Loucy (cell line): Measurements from ENCODE around the gene AGBL3.

Source experiments
- H2AFZ ChIP-seq: fragments of 200-600 bp; sonication (generic); 2 replicates; pipeline ENCODE4 v1.6.0; 2016; ENCODE audit warnings: antibody characterized with exemption, mild to moderate bottlenecking, low read length, moderate library complexity
- H3F3A ChIP-seq: fragments of 200-600 bp; 2 replicates; pipeline ENCODE4 v1.6.0; 2016; ENCODE audit warnings: antibody characterized with exemption, low read depth, mild to moderate bottlenecking
- H3K27me3 ChIP-seq: fragments of 200-600 bp; sonication (generic); 2 replicates; pipeline ENCODE4 v1.6.1; 2014; ENCODE audit warnings: low read length, mild to moderate bottlenecking; ENCODE audit not compliant: insufficient read depth, poor library complexity, severe bottlenecking
- H3K36me3 ChIP-seq: fragments of 200-600 bp; sonication (generic); 2 replicates; pipeline ENCODE4 v1.6.1; 2016; ENCODE audit warnings: low read length; ENCODE audit not compliant: insufficient read depth
- H3K4me1 ChIP-seq: fragments of 200-600 bp; sonication (generic); 2 replicates; pipeline ENCODE4 v1.5.1; 2014; ENCODE audit warnings: low read length, mild to moderate bottlenecking; ENCODE audit not compliant: insufficient read depth, poor library complexity, severe bottlenecking
- H3K4me2 ChIP-seq: fragments of 200-600 bp; sonication (generic); 2 replicates; pipeline ENCODE4 v1.6.0; 2014; ENCODE audit warnings: antibody characterized with exemption, low read length, low read depth, mild to moderate bottlenecking; ENCODE audit not compliant: poor library complexity, severe bottlenecking
- H3K4me3 ChIP-seq: fragments of 200-600 bp; sonication (generic); 2 replicates; pipeline ENCODE4 v1.5.1; 2014; ENCODE audit warnings: low read length, mild to moderate bottlenecking, mixed read lengths; ENCODE audit not compliant: poor library complexity, severe bottlenecking
- H3K79me2 ChIP-seq: fragments of 200-600 bp; sonication (generic); 2 replicates; pipeline ENCODE4 v1.6.1; 2014; ENCODE audit warnings: low read length; ENCODE audit not compliant: insufficient read depth
- H3K9ac ChIP-seq: fragments of 200-600 bp; sonication (generic); 2 replicates; pipeline ENCODE4 v1.6.0; 2014; ENCODE audit warnings: mild to moderate bottlenecking, low read depth, low read length, moderate library complexity; ENCODE audit not compliant: poor library complexity, severe bottlenecking
- H3K9me2 ChIP-seq: fragments of 200-600 bp; sonication (generic); replicated peaks from 2 replicates; pipeline ENCODE4 v1.6.1; 2016; ENCODE audit warnings: low read depth, low read length, mixed read lengths
- H3K9me3 ChIP-seq: fragments of 200-600 bp; sonication (generic); 2 replicates; pipeline ENCODE4 v1.6.1; 2014; ENCODE audit warnings: mild to moderate bottlenecking, antibody characterized with exemption, low read length, low read depth; ENCODE audit not compliant: insufficient read depth
- H4K20me1 ChIP-seq: fragments of 200-600 bp; sonication (generic); 2 replicates; pipeline ENCODE4 v1.6.0; 2014; ENCODE audit warnings: antibody characterized with exemption, low read length, mild to moderate bottlenecking; ENCODE audit not compliant: insufficient read depth, poor library complexity, severe bottlenecking
- EZH2phosphoT487 ChIP-seq: fragments of 200-600 bp; IDR thresholded peaks from 2 replicates; pipeline ENCODE4 v1.6.1; 2018; ENCODE audit warnings: antibody characterized with exemption, mild to moderate bottlenecking, moderate library complexity, borderline replicate concordance
- TF ChIP-seq, protein P1 (sequence below): fragments of 200-600 bp; sonication (generic); conservative IDR thresholded peaks from 2 replicates; pipeline ENCODE4 v1.5.1; 2014; ENCODE audit warnings: mild to moderate bottlenecking, antibody characterized with exemption, low read length

The AGBL3 gene

DNA sequence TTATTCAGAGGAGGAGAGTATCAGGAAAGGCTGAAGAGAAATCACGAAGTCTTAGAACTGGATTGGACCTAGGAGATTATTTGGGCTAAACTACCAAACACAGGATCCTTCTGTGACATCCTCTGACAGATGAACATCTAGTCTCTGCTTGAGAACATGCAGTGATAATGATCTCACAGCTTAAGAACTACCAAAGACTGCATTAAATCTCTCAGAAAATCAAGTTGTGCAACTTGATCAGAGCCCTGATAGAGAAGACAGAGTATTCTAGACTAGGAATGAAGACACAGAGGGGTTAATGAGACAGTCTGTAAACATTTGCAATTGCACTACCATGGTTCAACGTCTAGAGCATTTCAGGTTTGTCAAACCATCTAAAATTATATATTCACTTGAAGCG, 37.1 kb upstream of the AGBL3 start:
- no peaks in the 10 kb centered on the region for H3K36me3 ChIP-seq
- no peak overlapping the region for H3K9ac ChIP-seq
- H3K9me2 ChIP-seq = no peaks in the 10 kb centered on the region
- H3K27me3 ChIP-seq = no peaks in the 10 kb centered on the region
- no peak overlapping the region for H3K4me2 ChIP-seq
- H3F3A ChIP-seq = no peaks in the 10 kb centered on the region
- no peaks in the 10 kb centered on the region for H3K4me1 ChIP-seq
- no peaks in the 10 kb centered on the region for H4K20me1 ChIP-seq
- no peak overlapping the region for H2AFZ ChIP-seq
- no peaks in the 10 kb centered on the region for H3K9me3 ChIP-seq
- H3K4me3 ChIP-seq = no peak overlapping the region
- no peak for TF ChIP-seq EZH2phosphoT487
- TF ChIP-seq, protein P1, sequence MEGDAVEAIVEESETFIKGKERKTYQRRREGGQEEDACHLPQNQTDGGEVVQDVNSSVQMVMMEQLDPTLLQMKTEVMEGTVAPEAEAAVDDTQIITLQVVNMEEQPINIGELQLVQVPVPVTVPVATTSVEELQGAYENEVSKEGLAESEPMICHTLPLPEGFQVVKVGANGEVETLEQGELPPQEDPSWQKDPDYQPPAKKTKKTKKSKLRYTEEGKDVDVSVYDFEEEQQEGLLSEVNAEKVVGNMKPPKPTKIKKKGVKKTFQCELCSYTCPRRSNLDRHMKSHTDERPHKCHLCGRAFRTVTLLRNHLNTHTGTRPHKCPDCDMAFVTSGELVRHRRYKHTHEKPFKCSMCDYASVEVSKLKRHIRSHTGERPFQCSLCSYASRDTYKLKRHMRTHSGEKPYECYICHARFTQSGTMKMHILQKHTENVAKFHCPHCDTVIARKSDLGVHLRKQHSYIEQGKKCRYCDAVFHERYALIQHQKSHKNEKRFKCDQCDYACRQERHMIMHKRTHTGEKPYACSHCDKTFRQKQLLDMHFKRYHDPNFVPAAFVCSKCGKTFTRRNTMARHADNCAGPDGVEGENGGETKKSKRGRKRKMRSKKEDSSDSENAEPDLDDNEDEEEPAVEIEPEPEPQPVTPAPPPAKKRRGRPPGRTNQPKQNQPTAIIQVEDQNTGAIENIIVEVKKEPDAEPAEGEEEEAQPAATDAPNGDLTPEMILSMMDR = no peak
- H3K79me2 ChIP-seq = no peaks in the 10 kb centered on the region

DNA sequence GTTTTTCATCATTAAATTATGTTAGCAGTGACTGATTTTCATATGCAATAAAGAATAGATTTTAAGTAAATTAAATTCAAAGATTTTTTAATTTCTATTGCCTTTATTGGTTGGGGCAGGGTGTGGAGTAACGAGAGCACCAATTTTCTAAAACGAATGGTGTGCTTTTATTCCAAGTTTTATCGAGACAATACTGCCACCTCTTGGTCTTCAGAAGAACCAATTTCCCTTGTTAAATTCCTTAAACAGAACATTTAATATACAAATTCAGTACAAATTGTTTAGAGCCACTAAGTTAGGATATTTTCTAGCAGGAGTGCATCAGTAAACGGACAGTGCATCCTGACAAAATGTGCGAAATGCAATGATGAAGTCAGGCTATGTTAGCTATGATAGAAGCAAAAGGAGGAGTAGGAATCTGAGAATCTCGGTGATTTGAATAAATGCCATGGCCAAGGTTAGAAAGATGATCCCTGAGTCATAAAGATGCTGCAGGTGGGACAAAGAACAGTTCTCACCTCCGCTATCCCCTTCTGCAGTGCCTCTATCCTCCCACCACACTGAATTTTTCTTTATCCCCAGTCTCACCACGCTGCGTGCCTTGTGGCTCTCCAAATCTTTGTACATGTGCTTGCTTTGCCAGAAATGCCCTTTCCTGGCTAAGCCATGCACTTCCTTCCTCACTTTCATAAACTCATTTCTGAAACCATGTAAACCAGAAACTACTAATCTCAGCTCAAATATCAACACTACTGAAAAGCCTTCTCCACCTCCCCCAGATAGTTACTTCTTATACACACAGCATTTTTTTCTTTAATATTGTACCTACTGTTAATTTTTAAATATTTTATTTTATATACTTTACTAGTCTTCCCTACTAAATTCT, 31.9 kb upstream of the AGBL3 start:
- Histone ChIP-seq H3K79me2 (no peaks in the 10 kb centered on the region), H2AFZ (no peak overlapping the region), H3K9ac (no peak overlapping the region), H3K27me3 (no peaks in the 10 kb centered on the region), H3K9me2 (no peaks in the 10 kb centered on the region), H3K4me1 (no peaks in the 10 kb centered on the region), H3F3A (no peaks in the 10 kb centered on the region), H4K20me1 (no peaks in the 10 kb centered on the region), H3K4me2 (no peak overlapping the region), H3K9me3 (no peaks in the 10 kb centered on the region), H3K36me3 (no peaks in the 10 kb centered on the region), H3K4me3 (no peak overlapping the region)
- no peak for TF ChIP-seq EZH2phosphoT487
- TF ChIP-seq, protein P1 = peak; percentile 71

DNA sequence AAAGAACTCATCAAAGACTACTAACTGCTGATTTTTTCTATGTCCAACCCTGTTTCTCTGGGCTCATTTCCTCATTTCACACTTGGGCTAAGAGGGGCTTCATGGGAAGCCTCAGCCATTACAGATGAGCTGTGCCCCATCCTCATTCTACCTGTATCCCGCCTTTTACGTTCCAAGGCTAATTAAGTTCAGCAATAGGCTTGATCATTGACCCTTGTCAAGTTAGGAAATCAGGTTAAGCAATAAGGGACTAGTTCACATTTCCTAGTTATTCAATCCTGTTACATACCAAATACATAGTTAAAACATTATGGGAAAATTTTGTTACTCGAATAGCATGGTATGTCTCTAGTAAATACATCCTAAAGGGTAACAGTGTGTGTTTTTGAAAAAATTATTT, 29.3 kb upstream of the AGBL3 start:
- TF ChIP-seq, protein P1 = no peak
- TF ChIP-seq EZH2phosphoT487 = no peak
- H3K4me2 ChIP-seq = no peak overlapping the region
- H3K9me2 ChIP-seq = no peaks in the 10 kb centered on the region
- H3F3A ChIP-seq = no peaks in the 10 kb centered on the region
- H3K4me3 ChIP-seq = no peak overlapping the region
- no peaks in the 10 kb centered on the region for H3K9me3 ChIP-seq
- H4K20me1 ChIP-seq = no peaks in the 10 kb centered on the region
- no peaks in the 10 kb centered on the region for H3K4me1 ChIP-seq
- H3K9ac ChIP-seq = no peak overlapping the region
- H3K27me3 ChIP-seq = no peaks in the 10 kb centered on the region
- no peaks in the 10 kb centered on the region for H3K36me3 ChIP-seq
- no peak overlapping the region for H2AFZ ChIP-seq
- no peaks in the 10 kb centered on the region for H3K79me2 ChIP-seq
